ENCODE measurements around the gene BAIAP3.

BAIAP3 gene

GRCh38 chr16:1300664-1301476, 32.6 kb upstream of the BAIAP3 start:
- DNase-seq (ENCODE audit: low read depth) = peak; percentile 58

GRCh38 chr16:1301562-1301961, 31.9 kb upstream of the BAIAP3 start:
- DNase-seq (ENCODE audit: low read depth) = no peak

DNA sequence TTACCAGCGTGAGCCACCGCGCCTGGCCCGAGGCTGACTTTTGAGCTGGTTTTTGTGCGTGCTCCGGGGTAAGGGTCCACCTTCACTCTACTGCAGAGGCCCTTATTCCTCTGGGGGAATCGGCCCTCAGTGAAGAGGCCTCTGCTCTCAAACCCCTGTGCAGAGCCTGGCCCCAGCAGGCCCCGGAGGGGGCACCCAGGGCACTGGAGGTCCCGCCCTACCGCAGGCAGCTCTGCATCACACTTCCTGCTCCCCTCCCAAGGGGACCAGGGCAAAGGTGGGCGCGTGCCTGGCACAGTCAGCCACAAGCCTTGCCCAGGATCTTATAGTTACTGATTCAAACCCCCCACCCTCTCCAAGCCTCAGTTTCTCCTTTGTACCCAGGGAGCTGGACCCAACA, 27.6 kb upstream of the BAIAP3 start:
- DNase-seq (ENCODE audit: low read depth) = no peak

GRCh38 chr16:1306334-1306733, 27.1 kb upstream of the BAIAP3 start:
- no peak for DNase-seq (ENCODE audit: low read depth)

DNA sequence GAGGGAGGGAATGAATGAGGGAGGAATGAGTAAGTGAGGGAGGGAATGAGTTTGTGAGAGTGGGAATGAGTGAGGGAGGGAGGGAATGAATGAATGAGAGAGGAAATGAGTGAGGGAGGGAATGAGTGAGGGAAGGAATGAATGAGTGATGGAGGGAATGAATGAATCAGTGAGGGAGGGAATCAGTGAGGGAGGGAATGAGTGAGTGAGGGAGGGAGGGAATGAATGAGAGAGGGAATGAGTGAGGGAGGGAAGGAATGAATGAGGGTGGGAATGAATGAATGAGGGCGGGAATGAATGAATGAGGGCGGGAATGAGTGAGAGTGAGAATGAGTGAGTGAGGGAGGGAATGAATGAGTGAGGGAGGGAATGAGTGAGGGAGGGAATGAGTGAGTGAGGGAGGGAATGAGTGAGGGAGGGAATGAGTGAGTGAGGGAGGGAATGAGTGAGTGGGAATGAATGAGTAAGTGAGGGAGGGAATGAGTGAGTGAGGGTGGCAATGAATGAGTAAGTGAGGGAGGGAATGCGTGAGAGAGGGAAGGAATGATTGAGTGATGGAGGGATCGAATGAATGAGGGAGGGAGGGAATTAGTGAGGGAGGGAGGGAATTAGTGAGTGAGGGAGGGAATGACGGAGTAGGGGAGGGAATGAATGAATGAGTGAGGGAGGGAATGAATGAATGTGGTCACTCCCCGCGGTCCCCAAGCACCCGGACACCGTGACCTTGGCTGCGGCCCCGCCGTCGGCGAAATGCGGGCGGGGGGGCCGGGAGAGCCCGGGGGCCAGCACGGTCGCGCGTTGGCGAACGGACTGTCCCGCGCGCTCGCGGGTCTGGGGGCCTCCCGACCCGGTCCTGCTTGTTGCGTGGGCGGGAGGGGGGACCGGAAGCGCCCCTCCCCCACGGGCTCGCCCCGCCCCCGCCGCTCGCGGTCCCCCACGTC, 25.1 kb upstream of the BAIAP3 start:
- DNase-seq (ENCODE audit: low read depth) = peak; percentile 59

DNA sequence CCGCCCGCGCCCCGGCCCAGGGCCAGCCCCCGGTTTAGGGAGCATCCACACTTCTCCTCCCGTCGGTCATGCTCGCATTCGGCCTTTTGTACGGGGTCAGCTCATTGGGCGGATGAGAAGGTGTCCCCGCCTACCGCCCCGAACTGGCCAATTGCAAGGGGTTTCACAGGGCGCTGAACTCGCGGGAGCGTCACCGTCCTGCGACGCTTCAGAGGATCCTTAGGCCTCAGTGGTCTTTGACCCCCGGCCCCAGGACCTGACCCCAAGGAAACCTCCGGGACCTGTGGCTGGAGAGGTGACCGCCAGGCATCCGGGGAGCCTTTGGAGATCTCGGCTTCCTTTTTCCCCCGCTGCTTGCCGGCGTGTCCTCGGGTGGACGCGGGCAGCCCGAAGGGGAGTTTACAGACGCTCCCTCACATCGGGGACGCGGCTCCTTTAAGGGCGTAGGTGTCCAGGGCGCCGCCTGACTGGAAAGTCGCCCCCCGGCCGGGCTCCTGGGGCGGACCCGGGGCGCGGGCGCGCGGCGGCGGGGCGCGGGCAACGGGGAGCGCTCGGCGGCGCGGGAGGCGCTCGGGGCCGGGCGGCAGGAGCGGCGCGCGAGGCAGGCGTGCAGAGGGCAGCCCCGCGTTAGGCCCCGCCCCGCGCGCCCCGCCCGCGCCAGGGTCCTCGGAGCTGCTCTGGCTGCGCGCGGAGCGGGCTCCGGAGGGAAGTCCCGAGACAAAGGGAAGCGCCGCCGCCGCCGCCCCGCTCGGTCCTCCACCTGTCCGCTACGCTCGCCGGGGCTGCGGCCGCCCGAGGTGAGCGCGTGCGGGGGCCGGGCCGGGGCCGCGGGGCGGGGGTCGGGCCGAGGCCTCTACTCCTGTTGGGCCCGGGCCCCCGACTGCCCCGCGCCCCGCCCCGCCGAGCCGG, 24.2 kb upstream of the BAIAP3 start, which contains the start of gene UBE2I:
TSS of gene UBE2I (plus strand) at position 660 of the 909 bp plus-strand sequence. CDS start 4,395 bp downstream, outside the sequence.
- peak; percentile 96 for DNase-seq (ENCODE audit: low read depth)

GRCh38 chr16:1309888-1310831, 23.3 kb upstream of the BAIAP3 start:
- DNase-seq (ENCODE audit: low read depth) = peak; percentile 58

GRCh38 chr16:1310832-1311200, 22.6 kb upstream of the BAIAP3 start:
- DNase-seq (ENCODE audit: low read depth) = peak; percentile 40

- no peak for DNase-seq (ENCODE audit: low read depth)
Observed at GRCh38 chr16:1311212-1311737, 22.2 kb upstream of the BAIAP3 start.

DNA sequence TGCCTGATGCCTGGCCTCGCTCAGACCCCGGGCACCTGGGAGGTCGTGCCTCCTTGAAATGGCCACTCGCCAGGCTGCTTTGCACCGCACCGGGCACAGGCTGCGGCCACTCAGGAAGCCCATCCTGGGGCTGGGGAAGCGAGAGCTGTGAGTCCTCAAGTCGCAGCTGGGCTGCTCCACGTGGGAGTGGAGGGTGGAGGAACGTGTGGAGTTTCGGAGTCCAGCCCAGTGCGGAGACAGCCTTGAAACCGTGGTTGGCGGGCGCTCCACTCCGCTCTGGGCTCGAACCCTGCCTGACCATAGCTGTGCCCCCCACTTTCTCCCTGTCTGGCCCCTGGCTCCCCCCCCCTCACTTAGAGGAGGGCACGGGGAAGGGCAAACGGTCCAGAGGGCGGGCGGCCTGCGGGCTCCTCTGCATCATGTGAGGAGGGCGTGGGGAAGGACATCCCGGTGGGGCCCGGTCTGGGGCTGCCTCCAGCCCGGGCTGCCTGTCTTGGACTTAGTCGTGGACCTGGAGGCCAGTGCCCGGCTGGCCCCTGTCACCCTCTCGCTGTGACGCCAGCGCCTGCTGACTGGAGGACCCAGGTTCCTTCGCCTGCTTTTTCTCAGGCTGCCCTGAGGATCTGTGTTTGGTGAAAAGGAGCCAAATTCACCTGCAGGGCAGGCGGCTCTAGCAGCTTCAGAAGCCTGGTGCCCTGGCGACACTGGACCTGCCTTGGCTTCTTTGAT, 21.5 kb upstream of the BAIAP3 start:
- no peak for DNase-seq (ENCODE audit: low read depth)

GRCh38 chr16:1312467-1312816, 21.0 kb upstream of the BAIAP3 start:
- no peak for DNase-seq (ENCODE audit: low read depth)

DNA sequence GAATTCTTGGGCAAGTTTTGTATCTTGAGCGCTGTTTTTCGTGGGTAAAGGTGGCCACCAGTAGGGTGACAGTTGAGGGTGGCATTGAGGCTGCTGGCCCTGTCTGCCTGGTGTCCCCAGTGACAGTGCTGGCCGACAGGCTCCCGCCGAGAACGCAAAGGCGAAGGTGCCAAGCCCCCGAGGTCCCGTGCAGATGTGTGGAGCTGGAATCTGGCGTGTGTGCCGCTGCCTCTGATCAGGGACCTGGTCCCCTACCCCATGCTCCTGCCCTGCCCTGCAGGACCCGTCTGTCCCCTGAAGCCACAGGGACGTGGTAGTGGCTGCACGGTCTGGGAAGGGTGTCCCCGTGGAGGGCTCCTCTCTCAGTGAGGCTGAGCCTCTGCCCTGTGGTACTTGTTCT, 20.5 kb upstream of the BAIAP3 start:
- DNase-seq (ENCODE audit: low read depth) = no peak

DNA sequence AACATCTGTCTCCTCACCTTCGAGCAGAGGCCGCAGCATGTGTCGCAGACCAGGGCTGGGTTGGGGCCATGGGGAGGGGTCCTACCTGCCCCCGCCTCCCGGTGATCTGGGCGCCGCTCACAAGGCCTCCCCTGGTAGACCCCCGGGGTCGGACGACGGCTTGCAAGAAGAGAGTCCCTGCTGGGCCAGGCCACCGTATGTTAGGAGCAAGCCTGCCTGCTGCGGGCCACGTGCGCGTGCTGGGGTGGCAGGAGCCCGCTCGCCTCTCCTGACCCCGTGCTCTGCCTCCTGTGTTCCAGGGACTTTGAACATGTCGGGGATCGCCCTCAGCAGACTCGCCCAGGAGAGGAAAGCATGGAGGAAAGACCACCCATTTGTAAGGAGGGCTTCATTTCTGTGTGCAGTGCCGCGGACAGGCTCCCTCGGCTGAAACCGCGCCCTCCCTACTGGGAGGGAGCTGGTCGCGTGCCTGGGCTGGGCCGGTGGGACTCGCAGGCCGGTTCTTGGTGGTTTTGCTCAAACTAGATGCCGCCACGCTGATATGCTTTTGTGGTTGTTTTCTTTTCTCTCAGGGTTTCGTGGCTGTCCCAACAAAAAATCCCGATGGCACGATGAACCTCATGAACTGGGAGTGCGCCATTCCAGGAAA, 19.6 kb upstream of the BAIAP3 start:
- no peak for DNase-seq (ENCODE audit: low read depth)

DNA sequence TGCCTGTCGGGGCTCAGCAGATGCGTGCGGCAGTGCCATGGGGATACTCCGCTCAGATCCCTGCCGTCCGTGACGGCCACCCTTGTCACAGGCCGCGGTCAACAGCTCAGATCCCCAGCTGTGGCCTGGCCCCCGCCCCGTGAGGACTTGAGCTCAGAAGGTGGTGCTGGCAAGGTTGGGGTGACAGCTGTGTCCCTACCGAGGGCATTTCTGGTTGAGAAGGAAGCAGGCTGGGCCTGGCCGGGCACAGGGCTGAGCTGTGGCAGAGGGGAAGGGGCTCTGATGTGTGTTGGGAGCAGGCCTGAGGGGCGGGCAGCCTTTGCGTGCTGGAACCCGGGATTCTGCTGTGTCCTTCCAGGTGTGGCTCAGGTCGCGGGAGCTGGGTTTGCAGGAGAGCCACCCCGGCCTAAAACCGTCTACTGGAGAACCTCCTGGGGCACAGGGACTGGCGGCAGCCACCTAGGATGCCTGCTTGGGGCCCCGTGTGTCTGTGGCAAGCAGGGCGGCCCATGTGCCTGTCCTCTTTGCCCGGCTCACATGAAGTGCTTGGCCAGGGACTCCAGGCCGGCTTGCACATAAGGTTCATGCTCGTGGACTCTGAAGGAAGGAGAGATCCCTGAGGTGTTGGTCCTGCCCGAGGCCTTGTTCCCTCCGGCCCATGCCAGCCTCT, 18.9 kb upstream of the BAIAP3 start:
- no peak for DNase-seq (ENCODE audit: low read depth)

DNA sequence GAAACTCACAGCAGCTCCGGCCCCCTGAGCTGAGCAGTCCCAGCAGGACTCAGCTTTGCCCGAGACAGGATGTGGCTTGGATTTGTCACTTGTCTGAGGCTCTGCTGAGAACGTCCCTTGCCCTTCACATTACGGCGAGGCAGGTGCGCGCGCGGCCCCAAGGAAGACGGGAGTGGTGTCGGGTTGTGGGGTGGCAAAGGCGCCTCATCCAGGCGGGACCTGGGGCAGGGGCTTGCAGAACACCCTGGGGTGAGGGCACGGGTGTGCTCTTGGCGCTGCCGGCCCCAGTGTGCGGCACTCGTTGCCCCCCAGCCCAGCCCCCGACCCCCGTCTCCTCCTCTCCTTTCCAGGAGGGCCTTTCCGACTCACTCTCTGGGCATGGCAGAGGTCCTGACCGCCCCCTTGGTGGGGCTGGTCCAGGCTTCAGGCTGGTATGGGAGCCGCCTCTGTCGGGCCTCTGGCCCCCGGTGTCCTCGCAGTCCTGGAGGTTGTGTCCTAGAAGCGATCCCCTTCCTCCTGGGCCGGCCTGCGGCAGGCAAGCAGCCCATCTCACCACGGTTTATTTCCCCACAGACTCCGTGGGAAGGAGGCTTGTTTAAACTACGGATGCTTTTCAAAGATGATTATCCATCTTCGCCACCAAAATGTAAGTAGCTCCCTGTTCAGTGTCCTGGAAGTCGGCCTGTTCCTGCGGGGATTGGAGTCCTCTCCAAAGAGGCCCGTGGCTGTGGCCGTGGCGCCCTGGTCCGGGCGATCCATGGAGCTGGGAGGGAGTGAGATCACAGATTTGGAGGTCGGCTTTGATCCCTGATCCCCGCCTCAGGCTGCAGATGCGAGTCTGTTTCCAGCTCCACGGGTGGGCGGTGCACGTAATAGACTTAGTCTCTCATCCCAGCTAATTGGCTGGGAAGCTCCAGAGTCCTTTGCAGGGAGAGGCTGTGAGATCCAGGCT, 18.1 kb upstream of the BAIAP3 start:
- DNase-seq (ENCODE audit: low read depth) = no peak

DNA sequence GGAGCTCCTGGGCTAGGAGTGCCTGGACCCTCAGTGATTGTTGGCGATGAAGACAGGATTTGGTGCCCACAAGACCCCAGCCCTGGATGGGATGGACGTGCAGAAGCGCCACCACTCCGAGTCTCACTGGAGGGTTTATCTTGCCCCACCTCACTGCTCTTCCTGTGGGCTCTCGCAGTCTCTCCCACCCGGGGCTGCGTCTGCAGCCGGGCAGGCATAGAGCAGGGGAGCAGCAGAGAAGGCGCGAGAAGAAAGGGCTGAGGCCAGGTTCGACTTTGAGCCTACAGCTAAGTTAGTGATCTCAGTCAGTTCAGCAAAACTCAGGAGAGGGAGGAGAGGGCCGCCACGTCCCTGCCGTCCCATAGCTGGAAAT, 17.4 kb upstream of the BAIAP3 start:
- DNase-seq (ENCODE audit: low read depth) = no peak

DNA sequence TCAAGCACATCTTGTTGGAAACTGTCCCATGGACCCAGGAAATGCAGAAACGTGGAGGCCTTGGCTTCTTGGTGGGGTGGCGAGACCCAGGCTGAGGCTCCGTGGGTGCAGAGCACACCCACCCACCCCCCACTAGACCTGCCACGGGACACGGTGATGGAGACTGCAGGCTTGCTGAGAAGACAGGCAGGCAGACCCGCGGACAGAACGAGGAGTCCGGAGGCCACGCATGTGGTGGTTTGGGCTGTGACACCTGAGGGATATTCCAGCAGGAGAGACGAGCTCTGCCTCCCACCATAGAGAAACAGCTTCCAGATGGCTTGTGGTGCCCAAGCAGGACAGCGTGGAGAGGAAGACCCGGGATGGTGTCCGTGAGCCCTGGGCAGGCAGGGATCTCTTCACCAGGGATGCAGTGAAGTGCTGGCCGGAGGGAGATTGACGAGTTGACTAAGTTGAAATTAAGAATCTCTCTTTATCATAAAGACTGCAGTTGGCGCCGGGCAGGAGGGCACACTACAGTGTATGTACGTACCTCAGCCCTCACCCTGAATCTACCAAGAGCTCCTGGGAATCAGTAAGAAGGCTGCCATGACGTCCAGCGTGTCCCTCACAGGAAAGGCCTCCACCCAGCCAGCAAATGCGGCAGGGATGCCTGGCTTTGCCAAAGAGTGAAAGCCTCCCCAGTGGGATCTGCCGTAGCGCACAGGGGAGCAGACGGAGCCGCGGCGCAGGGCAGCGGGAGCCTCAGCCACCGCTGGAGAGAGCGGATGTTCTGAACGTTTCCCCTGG, 15.8 kb upstream of the BAIAP3 start:
- no peak for DNase-seq (ENCODE audit: low read depth)

All from ELR (cell line).